GM23338 (cell line): ENCODE results near the gene TRAF5.

Experiments
- CREB1 ChIP-seq: fragments of 250-450 bp; sonication (Bioruptor Pico); IDR thresholded peaks from 2 replicates; pipeline ENCODE4 v1.5.0; 2020; ENCODE audit warnings: low read depth, mild to moderate bottlenecking, moderate library complexity
- CTCF ChIP-seq, 2 experiments: fragments of 200-600 bp in 1 of 2; sonication (generic) in 1 of 2; conservative IDR thresholded peaks; 2 replicates each; pipeline versions ENCODE4 v1.5.1 to v1.6.1; 2016 to 2017; ENCODE audit warnings: antibody characterized with exemption in 2 of 2, low read depth in 2 of 2, mild to moderate bottlenecking in 2 of 2, moderate library complexity in 1 of 2
- ETS1 ChIP-seq: IDR thresholded peaks from 2 replicates; pipeline ENCODE4 v1.6.1; 2016; ENCODE audit warnings: antibody characterized with exemption
- EZH2 ChIP-seq: fragments of 200-600 bp; sonication (generic); IDR thresholded peaks from one replicate; pipeline ENCODE4 v1.8.0; 2017; ENCODE audit warnings: antibody characterized with exemption, mild to moderate bottlenecking, low read depth; ENCODE audit not compliant: unreplicated experiment
- EZH2phosphoT487 ChIP-seq: fragments of 200-600 bp; sonication (generic); IDR thresholded peaks from one replicate; pipeline ENCODE4 v1.8.1; 2018; ENCODE audit warnings: antibody characterized with exemption; ENCODE audit not compliant: unreplicated experiment
- JUNB ChIP-seq: IDR thresholded peaks from one replicate; pipeline ENCODE4 v1.6.1; 2016; ENCODE audit warnings: antibody characterized with exemption; ENCODE audit not compliant: unreplicated experiment
- NANOG ChIP-seq: IDR thresholded peaks from 2 replicates; pipeline ENCODE4 v1.6.1; 2016; ENCODE audit warnings: antibody characterized with exemption, borderline replicate concordance
- POLR2AphosphoS5 ChIP-seq: IDR thresholded peaks from 2 replicates; pipeline ENCODE4 v1.6.1; 2016; ENCODE audit warnings: antibody characterized with exemption, low read depth
- REST ChIP-seq: IDR thresholded peaks from one replicate; pipeline ENCODE4 v1.6.1; 2018; ENCODE audit warnings: antibody characterized with exemption; ENCODE audit not compliant: unreplicated experiment
- STAT1 ChIP-seq: IDR thresholded peaks from one replicate; pipeline ENCODE4 v1.6.1; 2016; ENCODE audit warnings: antibody characterized with exemption; ENCODE audit not compliant: unreplicated experiment
- ZNF114 ChIP-seq: fragments of 250-450 bp; sonication (Bioruptor Pico); IDR thresholded peaks from 2 replicates; pipeline ENCODE4 v1.5.0; 2020; ENCODE audit warnings: mild to moderate bottlenecking, moderate library complexity

GRCh38 chr1:211296396-211296795 lies 30.2 kb upstream of the TRAF5 start:
- TF ChIP-seq CTCF (conservative IDR thresholded peaks at IDR 0.05; ENCODE audit: low read depth in 2 of 2) (no peak), ZNF114 (CRISPR knock-in tag) (no peak), EZH2 (no peak), JUNB (no peak), ETS1 (no peak), POLR2AphosphoS5 (no peak), NANOG (no peak), REST (no peak), EZH2phosphoT487 (no peak), CREB1 (CRISPR knock-in tag) (no peak), STAT1 (no peak)
